Hair follicular keratinocyte (primary cell): ENCODE results near the gene PCP4. TPM values are rescaled to one million over a fixed set of nuclear protein-coding genes. Genes with fewer than 3 reads are reported as not detected.

Source experiments
- total RNA-seq: library from RNA; depleted of rRNA; stranded (reverse); fragments of >200 nt; gene quantifications from 2 replicates; pipeline ENCODE4 v1.2.3, GENCODE V29; 2015

The PCP4 gene
- not detected in 2 replicates for total RNA-seq

DNA sequence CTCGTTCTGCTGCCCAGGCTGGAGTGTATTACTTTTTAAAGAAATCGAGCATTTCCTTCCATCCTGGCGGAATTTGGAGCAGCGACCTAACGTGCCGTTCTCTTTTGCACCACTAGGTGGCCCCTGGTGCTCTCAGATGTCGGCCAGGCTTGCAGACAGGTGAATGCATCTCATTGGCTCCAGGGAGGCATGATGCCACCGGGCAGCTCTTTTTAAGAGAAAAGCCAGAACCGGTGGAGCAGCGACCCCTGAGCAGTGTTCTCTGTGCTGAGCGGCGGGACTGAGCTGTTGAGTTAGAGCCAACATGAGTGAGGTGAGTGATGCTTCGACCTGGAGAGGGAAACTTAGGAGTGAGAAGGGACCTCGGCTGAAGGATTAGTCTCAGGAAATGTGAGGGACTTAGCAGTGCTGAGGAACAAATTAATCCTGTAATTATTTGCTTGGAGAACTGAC, at the start of gene PCP4:
Gene PCP4, plus strand, starts transcription at position 241 of the 453 bp plus-strand sequence. Its CDS starts 64 bp downstream, at position 305.

Other genes with a start within 250 kb of the PCP4 start
- gene IGSF5, start 122.3 kb upstream of the PCP4 start, total RNA-seq: not detected in 2 replicates